GM13976 (cell line): ENCODE results near the gene HGF.

ENCODE experiments used
- DNase-seq: peaks from one replicate; pipeline ENCODE4 v3.0.0; 2012; ENCODE audit warnings: low spot score
- in situ Hi-C: fragments of 300-500 bp; cut with MboI; formaldehyde crosslinking; loops from one replicate; pipeline ENCODE4 v1.12.0; 2022; ENCODE audit warnings: low sequenced_read_pairs, mixed read lengths, inconsistent platforms; ENCODE audit not compliant: unreplicated experiment
- TF ChIP-seq, protein P1 (sequence below): IDR thresholded peaks from 2 replicates; pipeline ENCODE4 v1.5.1; 2012; ENCODE audit warnings: borderline replicate concordance, mild to moderate bottlenecking; ENCODE audit not compliant: insufficient read depth; ENCODE audit errors: extremely low read depth, missing control alignments, control extremely low read depth

The HGF gene

GRCh38 chr7:81666209-81666608, 103.6 kb downstream of the HGF start:
- in situ Hi-C loops: no loop called here
- no peak for DNase-seq
- TF ChIP-seq, protein P1, sequence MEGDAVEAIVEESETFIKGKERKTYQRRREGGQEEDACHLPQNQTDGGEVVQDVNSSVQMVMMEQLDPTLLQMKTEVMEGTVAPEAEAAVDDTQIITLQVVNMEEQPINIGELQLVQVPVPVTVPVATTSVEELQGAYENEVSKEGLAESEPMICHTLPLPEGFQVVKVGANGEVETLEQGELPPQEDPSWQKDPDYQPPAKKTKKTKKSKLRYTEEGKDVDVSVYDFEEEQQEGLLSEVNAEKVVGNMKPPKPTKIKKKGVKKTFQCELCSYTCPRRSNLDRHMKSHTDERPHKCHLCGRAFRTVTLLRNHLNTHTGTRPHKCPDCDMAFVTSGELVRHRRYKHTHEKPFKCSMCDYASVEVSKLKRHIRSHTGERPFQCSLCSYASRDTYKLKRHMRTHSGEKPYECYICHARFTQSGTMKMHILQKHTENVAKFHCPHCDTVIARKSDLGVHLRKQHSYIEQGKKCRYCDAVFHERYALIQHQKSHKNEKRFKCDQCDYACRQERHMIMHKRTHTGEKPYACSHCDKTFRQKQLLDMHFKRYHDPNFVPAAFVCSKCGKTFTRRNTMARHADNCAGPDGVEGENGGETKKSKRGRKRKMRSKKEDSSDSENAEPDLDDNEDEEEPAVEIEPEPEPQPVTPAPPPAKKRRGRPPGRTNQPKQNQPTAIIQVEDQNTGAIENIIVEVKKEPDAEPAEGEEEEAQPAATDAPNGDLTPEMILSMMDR: no peak

DNA sequence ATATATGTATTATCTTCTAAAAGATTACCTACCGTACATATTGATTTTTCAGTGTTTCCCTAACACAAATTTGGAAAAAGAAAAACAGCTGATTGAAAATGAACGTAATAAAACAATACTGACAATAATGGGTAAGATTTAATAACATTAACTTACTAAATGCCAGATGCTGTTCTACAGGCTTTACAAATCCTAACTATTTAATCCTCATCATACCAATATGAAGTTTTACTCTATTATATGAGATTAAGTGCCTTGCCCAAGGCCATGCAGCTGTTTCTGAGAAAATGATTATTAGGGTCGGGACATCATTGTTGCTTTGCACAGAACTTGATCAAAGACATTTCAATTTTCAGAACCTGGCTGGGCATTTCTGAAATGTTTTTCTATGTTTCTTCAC, 104.6 kb downstream of the HGF start:
- DNase-seq: no peak
- TF ChIP-seq, protein P1: no peak
- in situ Hi-C loops: no loop called here

GRCh38 chr7:81664304-81664703, 105.5 kb downstream of the HGF start:
- TF ChIP-seq, protein P1: no peak
- no peak for DNase-seq
- in situ Hi-C loops: no loop called here

GRCh38 chr7:81662531-81662930, 107.3 kb downstream of the HGF start:
- in situ Hi-C loops: no loop called here
- no peak for DNase-seq
- TF ChIP-seq, protein P1: no peak

DNA sequence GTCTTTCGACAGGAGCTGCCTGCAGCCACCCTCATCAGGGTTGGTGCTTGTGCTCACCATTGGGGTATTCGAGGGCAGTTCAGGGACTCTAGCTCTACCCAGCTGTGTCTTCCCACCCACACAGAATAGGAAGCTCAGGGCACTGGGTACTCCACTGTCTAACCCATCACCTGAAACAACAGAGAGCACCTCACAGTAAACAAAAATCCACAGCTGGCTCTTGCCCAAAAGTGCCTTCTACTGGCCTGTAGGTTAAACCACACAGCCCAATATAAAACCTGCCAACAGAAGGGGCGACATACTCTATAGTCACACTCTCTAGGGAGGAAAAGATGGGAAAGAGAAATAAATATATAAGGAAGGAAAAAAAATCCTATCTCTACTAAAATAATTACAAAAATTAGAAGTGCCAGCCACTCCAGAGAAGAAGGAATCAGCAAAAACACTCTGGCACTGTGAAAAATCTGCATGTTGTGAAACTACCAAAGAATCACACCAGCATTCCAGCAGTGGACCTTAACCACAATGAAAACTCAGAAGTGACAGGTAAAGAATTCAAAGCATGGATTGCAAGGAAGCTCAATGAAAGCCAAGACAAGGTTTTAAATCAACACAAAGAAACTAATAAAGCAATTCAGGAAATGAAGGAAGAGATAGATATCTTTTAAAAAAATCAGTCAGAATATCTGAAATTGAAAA, 110.0 kb downstream of the HGF start:
- in situ Hi-C loops: no loop called here
- no peak for DNase-seq
- TF ChIP-seq, protein P1: no peak

GRCh38 chr7:81657551-81657950, 112.3 kb downstream of the HGF start:
- TF ChIP-seq, protein P1: no peak
- no peak for DNase-seq
- in situ Hi-C loops: no loop called here

DNA sequence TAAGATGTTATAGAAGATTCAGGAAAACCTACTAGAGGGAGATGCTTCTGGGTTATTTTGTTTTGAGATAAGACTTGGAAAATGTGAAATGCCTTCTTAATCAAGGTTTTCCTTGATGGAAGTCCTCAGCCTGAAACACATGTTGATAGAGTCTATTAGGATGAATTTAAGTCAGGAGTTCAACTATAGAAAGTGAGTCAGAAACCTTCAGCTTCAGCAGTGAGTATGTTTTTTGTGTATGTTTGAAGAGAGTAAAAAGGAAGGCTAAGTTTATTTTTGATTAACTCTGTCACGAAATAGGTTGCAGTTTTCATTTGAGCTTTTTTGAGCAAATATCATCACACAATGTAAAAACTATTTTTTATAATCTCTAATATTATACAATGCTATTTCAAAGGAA, 114.6 kb downstream of the HGF start:
- DNase-seq: no peak
- TF ChIP-seq, protein P1: no peak
- in situ Hi-C loops: no loop called here
